22Rv1 (cell line): ENCODE data around the gene RNU1-3.
"Not testable (repeated sequence)": the region's sequence is repeated elsewhere in the genome, so short reads cannot be mapped to it uniquely, and the experiment has no call there.

Experiments used
- H3K27ac ChIP-seq: fragments of 450-650 bp; 2 replicates; pipeline ENCODE4 v1.5.1; 2017
- CTCF ChIP-seq: fragments of 450-650 bp; IDR thresholded peaks from 2 replicates; pipeline ENCODE4 v1.5.1; 2017; ENCODE audit warnings: mild to moderate bottlenecking

RNU1-3 gene

GRCh38 chr1:16666502-16667413, at the start of gene RNU1-3:
Gene RNU1-3 (minus strand): TSS chr1:16666948.
- not testable (repeated sequence) for H3K27ac ChIP-seq

DNA sequence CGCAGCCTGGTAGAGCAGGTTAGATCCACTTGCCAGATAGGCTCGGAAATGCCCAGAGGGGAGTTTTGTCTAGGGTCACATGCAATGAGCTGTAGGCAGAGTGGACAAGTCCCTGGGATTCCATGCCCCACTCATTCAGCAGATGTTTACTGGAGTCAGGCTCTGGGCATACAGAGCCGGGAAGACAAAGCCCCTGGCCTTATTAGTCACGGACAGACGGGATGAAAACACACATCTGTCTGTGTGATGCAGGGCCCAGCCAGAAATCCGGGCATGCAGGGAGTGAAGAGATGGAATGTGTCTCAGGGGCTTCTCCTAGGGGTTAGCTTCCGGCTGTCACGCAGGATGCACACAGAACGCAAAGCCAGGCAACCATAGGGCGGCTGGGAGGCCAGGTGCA, 46.7 kb upstream of the RNU1-3 start:
- H3K27ac ChIP-seq, result not testable (repeated sequence)

DNA sequence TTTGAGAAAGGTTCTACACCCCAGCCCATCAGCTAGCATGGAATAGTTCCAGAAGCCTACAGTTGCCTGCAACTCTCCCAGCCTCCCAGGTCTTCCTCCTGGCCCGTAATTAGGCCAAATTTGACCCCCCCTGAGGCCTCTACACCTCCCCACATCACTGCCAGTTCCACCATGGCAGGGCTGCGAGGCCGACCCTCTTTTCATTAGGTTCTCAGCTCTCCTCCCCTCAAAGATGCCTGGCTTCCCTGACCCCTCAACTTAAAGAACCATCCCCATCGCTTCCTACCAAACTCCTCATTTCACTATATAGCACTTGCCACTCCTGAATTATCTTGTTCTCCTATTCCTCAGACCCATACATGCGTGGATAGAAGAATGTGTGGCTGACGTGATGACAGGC, 46.2 kb upstream of the RNU1-3 start:
- H3K27ac ChIP-seq, result not testable (repeated sequence)

GRCh38 chr1:16712582-16712981, 45.8 kb upstream of the RNU1-3 start:
- H3K27ac ChIP-seq, result not testable (repeated sequence)

GRCh38 chr1:16712131-16712530, 45.4 kb upstream of the RNU1-3 start:
- not testable (repeated sequence) for H3K27ac ChIP-seq

- H3K27ac ChIP-seq, result not testable (repeated sequence)
Measured at GRCh38 chr1:16710618-16711017, 43.9 kb upstream of the RNU1-3 start.

DNA sequence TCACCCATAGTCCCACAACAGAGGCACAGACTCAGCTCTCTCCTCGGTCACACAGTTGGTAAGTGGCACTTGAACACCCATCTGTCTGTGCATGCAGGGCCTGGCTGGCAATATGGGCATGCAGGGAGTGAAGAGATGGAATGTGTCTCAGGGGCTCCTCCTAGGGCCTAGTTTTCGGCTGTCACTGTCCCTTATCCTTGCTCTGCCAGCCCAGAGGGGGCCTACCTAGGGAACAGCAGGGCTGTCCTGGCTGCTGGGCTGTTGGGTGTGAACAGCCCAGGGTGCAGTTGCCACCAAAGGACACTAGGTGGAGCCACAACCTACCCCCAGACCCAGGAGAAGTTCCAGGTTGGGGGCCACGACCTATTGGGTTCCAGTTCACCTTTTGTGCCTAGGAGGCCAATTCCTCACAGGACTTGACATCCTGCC, 42.9 kb upstream of the RNU1-3 start:
- TF ChIP-seq CTCF, result peak; percentile 56
- H3K27ac ChIP-seq, result not testable (repeated sequence)

- H3K27ac ChIP-seq, result not testable (repeated sequence)
Measured at GRCh38 chr1:16708704-16709103, 42.0 kb upstream of the RNU1-3 start.

DNA sequence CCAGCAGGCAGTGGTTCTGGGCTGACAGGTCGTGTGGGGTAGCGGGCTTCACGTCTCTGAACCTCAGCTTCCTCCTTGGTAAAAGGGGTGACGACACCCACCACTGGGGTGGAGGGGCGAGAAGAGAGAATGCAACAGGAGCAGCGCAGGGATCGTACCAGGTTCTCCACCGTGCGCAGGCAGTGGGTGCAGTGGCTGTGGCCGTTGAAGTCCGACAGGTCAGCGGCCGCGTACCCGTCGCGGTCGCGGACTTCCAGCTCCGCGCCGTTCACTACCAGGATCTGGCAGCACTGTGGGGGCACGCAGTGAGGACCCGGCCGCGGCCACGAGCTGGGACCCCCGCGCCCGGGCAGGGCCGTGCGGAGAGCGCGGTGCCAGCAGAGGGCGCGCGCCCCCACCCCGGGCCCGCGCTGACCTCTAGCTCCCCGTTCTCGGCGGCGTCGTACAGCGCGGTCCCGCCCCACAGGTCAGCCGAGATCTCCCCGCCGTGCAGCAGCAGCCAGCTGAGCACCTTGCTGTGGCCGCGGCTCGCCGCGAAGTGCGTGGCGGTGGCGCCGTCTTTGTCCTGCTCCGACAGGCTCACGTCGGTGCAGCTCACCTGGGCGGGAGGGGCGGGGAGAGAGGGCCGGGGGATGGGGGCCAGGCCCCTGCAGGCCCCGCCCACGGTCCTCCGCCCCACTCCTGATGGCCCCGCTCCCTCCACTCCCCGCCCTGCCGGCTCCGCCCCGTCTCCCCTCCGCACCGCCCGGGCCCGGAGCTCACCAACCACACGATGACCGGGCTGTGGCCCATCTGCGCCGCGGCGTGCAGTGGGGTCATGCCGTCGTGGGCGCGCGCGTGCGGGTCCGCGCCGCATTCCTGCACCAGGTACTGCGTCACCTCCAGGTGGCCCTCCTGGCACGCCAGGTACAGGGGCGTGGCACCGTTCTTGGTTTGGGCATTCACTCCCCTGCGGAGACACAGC, 40.7 kb upstream of the RNU1-3 start:
- peak; percentile 36; the same call in 1 of the 2 replicates for TF ChIP-seq CTCF
- H3K27ac ChIP-seq, result not testable (repeated sequence)

DNA sequence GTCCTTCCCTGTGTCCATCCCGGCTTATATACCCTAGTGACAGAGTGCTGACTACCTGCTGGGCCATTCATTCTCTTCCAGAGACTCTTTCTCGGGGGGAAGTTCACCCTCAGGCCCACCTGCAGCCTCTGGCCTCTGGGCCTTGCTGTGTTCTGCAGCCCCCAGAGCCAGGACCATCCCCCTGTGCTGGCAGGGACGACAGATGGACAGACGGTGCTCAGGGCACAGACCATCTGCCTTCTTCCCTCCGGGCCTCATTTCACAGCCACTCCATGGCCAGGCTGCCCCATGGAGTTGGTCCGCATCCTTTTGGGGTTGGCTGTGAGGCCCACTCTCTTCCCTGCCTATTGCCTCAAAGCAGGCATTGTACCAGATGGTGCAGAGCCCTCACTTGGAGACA, 39.6 kb upstream of the RNU1-3 start:
- H3K27ac ChIP-seq, result not testable (repeated sequence)

- not testable (repeated sequence) for H3K27ac ChIP-seq
Measured at GRCh38 chr1:16704502-16705100, 37.9 kb upstream of the RNU1-3 start.

- H3K27ac ChIP-seq, result not testable (repeated sequence)
Measured at GRCh38 chr1:16704076-16704475, 37.3 kb upstream of the RNU1-3 start.

DNA sequence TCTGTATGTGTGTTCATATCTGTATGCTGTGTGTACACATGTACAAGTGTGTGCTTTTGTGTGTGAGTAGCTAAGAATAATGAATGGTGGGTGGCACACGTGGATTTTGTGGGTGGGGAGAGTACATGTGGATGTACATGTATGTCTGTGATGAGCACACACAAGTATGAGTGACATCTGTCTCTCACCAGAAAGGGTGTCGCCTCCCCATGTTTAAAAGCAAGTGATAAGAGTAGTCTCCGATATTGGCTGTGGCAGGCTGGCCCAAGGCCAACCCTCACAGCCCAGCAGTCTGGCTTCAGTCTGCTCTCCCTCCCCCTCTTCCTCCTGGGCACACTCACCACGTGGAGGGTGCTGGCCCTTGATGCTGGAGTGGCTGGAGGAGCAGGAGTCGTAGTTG, 36.9 kb upstream of the RNU1-3 start:
- not testable (repeated sequence) for H3K27ac ChIP-seq

DNA sequence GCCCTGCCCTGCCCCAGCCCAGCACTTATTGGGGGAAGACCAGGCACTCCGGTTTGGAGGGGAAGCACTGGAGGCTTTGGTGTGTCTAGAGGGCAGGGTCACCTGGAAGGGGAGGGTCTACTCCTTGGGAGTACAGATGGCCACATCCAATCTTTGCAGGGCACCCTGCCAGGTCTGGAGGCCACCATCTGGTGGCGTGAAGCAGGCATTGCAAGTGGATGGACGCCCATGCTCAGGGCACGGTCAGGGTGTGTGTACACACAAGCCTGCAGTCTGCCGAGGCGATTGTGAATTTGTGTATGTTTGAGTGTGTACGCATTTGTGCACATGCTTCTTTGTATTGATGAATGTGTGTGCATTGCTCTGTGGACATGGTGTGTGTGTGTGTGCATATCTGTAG, 36.4 kb upstream of the RNU1-3 start:
- H3K27ac ChIP-seq, result not testable (repeated sequence)

- H3K27ac ChIP-seq, result not testable (repeated sequence)
Measured at GRCh38 chr1:16702280-16702679, 35.5 kb upstream of the RNU1-3 start.

GRCh38 chr1:16701189-16701588, 34.4 kb upstream of the RNU1-3 start:
- not testable (repeated sequence) for H3K27ac ChIP-seq

GRCh38 chr1:16700138-16700895, 33.6 kb upstream of the RNU1-3 start:
- H3K27ac ChIP-seq, result not testable (repeated sequence)

DNA sequence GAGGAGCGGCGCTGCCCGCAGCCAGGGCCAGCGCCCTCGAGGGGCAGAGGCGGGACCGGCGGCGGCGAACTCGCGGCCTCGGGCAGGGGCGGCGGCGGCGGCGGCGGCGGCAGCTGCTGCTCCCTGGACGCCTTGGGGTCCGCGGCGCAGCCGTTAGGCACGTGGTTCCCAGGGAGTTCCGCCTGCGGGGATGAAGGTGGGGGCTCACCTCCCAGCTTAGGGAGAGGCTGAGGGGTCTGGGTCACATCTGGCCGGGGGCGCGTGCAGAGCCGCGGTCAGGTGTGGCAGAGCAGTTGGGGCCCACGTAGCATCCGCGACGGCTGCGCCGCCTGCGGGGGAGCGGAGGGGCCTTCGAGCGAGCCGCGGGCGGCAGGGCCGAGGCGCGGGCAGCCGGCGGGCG, 32.7 kb upstream of the RNU1-3 start:
- not testable (repeated sequence) for H3K27ac ChIP-seq
